ENCODE measurements around the gene ART4. TPM values are rescaled to one million over a fixed set of nuclear protein-coding genes. Genes with fewer than 3 reads are reported as not detected.

Gene ART4
- total RNA-seq, 2 donors from 2014 or later: 0.68 to 0.82 TPM

DNA sequence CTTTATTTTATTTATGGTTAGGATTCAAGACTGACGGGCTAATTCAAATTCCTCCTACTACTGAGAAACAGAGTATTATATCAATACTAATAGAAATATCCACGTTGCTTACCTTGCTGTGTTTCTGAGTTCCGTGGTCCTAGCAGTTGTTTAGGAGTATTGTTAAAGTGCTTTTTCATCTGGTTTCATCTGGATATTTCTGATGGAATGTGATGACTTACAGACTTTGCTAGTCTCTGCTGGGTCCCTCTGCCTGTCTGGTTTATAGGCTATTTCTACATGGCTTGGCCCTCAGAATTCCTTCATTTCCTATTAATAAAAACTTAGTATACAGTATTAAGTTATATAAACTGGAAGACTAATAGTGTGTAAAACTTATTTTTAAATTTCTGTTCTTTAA is 29.3 kb downstream of the ART4 start, which contains the start of gene SMCO3:
Gene SMCO3 (minus strand): TSS at position 169 of the 400 bp plus-strand sequence. CDS start 7,502 bp downstream, outside the sequence.
- WGBS: 68% methylated on average over 3 of the region's 3 CpGs

GRCh38 chr12:14811486-14811885 is 31.8 kb downstream of the ART4 start:
- Histone ChIP-seq H3K9me3 (no peaks in the 10 kb centered on the region), H3K4me3 (no peak overlapping the region), H3K4me1 (replicated peaks) (no peaks in the 10 kb centered on the region), H3K36me3 (no peaks in the 10 kb centered on the region), H3K27me3 (replicated peaks; ENCODE audit: insufficient read depth) (no peaks in the 10 kb centered on the region), H3K27ac (no peak overlapping the region)
- TF ChIP-seq CTCF (IDR thresholded peaks at IDR 0.05) (no peak), POLR2A (IDR thresholded peaks at IDR 0.05) (no peak), POLR2AphosphoS5 (IDR thresholded peaks at IDR 0.05) (no peak)
- no peak for DNase-seq (ENCODE audit: low spot score)
- 93% methylated on average over 2 of the region's 2 CpGs for WGBS
- intact Hi-C loops (cut with DNase I): no loop called here

More for the DNA sequence above, 29.3 kb downstream of the ART4 start, which contains the start of gene SMCO3:
- Histone ChIP-seq H3K4me3 (no peak within 1 kb of the TSS), H3K9me3 (no peaks in the 10 kb centered on the region), H3K27me3 (replicated peaks; ENCODE audit: insufficient read depth) (no peaks in the 10 kb centered on the region), H3K4me1 (replicated peaks) (no peaks in the 10 kb centered on the region), H3K27ac (peak within 1 kb of the TSS; percentile 10 to 17), H3K36me3 (no peaks in the 10 kb centered on the region)
- TF ChIP-seq CTCF (IDR thresholded peaks at IDR 0.05) (no peak), POLR2A (IDR thresholded peaks at IDR 0.05) (no peak), POLR2AphosphoS5 (IDR thresholded peaks at IDR 0.05) (no peak)
- DNase-seq (ENCODE audit: low spot score): no peak
- intact Hi-C loops (cut with DNase I): no loop called here

- Histone ChIP-seq H3K4me1 (replicated peaks) (no peaks in the 10 kb centered on the region), H3K27ac (no peak overlapping the region), H3K36me3 (no peaks in the 10 kb centered on the region), H3K27me3 (replicated peaks; ENCODE audit: insufficient read depth) (no peaks in the 10 kb centered on the region), H3K4me3 (no peak overlapping the region), H3K9me3 (no peaks in the 10 kb centered on the region)
- DNase-seq (ENCODE audit: low spot score): peak; percentile 13
- 90% methylated on average over 1 of the region's 1 CpG for WGBS
- intact Hi-C loops (cut with DNase I): no loop called here
- peak in 2 of 4 experiments; percentile 22 to 33 for TF ChIP-seq CTCF (IDR thresholded peaks at IDR 0.05)
- TF ChIP-seq POLR2A (IDR thresholded peaks at IDR 0.05): no peak
These were observed 32.3 kb downstream of the ART4 start for GRCh38 chr12:14810953-14811483.

GRCh38 chr12:14810167-14810952 is 33.0 kb downstream of the ART4 start:
- no peaks in the 10 kb centered on the region for H3K4me1 ChIP-seq (replicated peaks)
- DNase-seq (ENCODE audit: low spot score): no peak
- whole genome bisulfite sequencing: 87% methylated on average over 5 of the region's 5 CpGs
- H3K4me3 ChIP-seq: no peak overlapping the region
- no peaks in the 10 kb centered on the region for H3K27me3 ChIP-seq (replicated peaks; ENCODE audit: insufficient read depth)
- TF ChIP-seq POLR2AphosphoS5 (IDR thresholded peaks at IDR 0.05): no peak
- TF ChIP-seq POLR2A (IDR thresholded peaks at IDR 0.05): no peak
- TF ChIP-seq CTCF (IDR thresholded peaks at IDR 0.05): no peak
- no peak overlapping the region for H3K27ac ChIP-seq
- intact Hi-C loops (cut with DNase I): no loop called here
- no peaks in the 10 kb centered on the region for H3K36me3 ChIP-seq
- H3K9me3 ChIP-seq: no peaks in the 10 kb centered on the region

- intact Hi-C loops (cut with DNase I): no loop called here
- no peaks in the 10 kb centered on the region for H3K36me3 ChIP-seq
- H3K4me1 ChIP-seq (replicated peaks): no peaks in the 10 kb centered on the region
- DNase-seq (ENCODE audit: low spot score): no peak
- H3K27me3 ChIP-seq (replicated peaks; ENCODE audit: insufficient read depth): no peaks in the 10 kb centered on the region
- no peaks in the 10 kb centered on the region for H3K9me3 ChIP-seq
- H3K27ac ChIP-seq: peak overlapping the region; percentile 88
- WGBS: 0% methylated on average over 12 of the region's 12 CpGs
- TF ChIP-seq CTCF (IDR thresholded peaks at IDR 0.05) (no peak), POLR2A (IDR thresholded peaks at IDR 0.05) (no peak), POLR2AphosphoS5 (IDR thresholded peaks at IDR 0.05) (no peak)
- H3K4me3 ChIP-seq: peak overlapping the region; percentile 86 to 92
These were observed 39.5 kb downstream of the ART4 start for GRCh38 chr12:14803830-14804160.

All from prostate gland (tissue), 2 donors.